K562 (cell line): ENCODE data around the gene NOX5. TPM values are rescaled to one million over a fixed set of nuclear protein-coding genes. Genes with fewer than 3 reads are reported as not detected.

Experiments
- CLOCK ChIP-seq: fragments of 250-450 bp; sonication (Bioruptor Pico); IDR thresholded peaks from 2 replicates; pipeline ENCODE4 v1.4.0; 2020; ENCODE audit warnings: mild to moderate bottlenecking, moderate library complexity, borderline replicate concordance
- CREB5 ChIP-seq: fragments of 250-450 bp; sonication (Bioruptor Pico); IDR thresholded peaks from 2 replicates; pipeline ENCODE4 v1.5.0; 2020; ENCODE audit warnings: mild to moderate bottlenecking
- HDAC6 ChIP-seq: IDR thresholded peaks from 2 replicates; pipeline ENCODE4 v1.6.1; 2012; ENCODE audit warnings: low read depth, mild to moderate bottlenecking, control low read depth, inconsistent platforms, low read length, moderate library complexity
- IFI16 ChIP-seq: fragments of 250-450 bp; sonication (Bioruptor Pico); IDR thresholded peaks from 2 replicates; pipeline ENCODE4 v2.1.2; 2022; ENCODE audit warnings: mild to moderate bottlenecking, inconsistent platforms
- KHSRP ChIP-seq: fragments of 450-650 bp; IDR thresholded peaks from 2 replicates; pipeline ENCODE4 v1.6.1; 2017
- RBBP5 ChIP-seq: fragments of 200-600 bp; sonication (generic); IDR thresholded peaks from 2 replicates; pipeline ENCODE4 v1.6.1; 2012; ENCODE audit warnings: borderline replicate concordance, mild to moderate bottlenecking, low read length, control low read depth, inconsistent platforms; ENCODE audit not compliant: insufficient read depth, poor library complexity, severe bottlenecking
- SIN3A ChIP-seq, 2 experiments: fragments of 150-350 bp in 1 of 2; IDR thresholded peaks; 2 replicates each; pipeline ENCODE4 v1.6.1; 2011 to 2016; ENCODE audit warnings: borderline replicate concordance in 2 of 2, low read depth in 2 of 2, low read length in 2 of 2, mild to moderate bottlenecking in 2 of 2, moderate library complexity in 2 of 2; ENCODE audit not compliant: control insufficient read depth in 1 of 2
- SUPT5H ChIP-seq: fragments of 450-650 bp; IDR thresholded peaks from 2 replicates; pipeline ENCODE4 v1.6.1; 2016
- TRIM25 ChIP-seq: fragments of 450-650 bp; IDR thresholded peaks from 2 replicates; pipeline ENCODE4 v1.7.0; 2016; ENCODE audit warnings: borderline replicate concordance
- ZKSCAN3 ChIP-seq: fragments of 250-450 bp; sonication (Bioruptor Pico); IDR thresholded peaks from 2 replicates; pipeline ENCODE4 v1.4.0; 2020
- polyA plus RNA-seq, 8 experiments: library from polyadenylated mRNA; depleted of rRNA in 4 of 8; stranded (reverse) in 5 of 8; unstranded in 3 of 8; fragments of >200 nt; fragmentation: Nextera tagmentation in 2 of 8; fragmentation: Illumina TruSeq in 1 of 8; extraction: Ambion mirVana in 2 of 8; extraction: Trizol in 1 of 8; gene quantifications; 2 replicates each; pipeline versions ENCODE4 v1.2.1 to v1.2.3, GENCODE V29; 2011 to 2014; ENCODE audit warnings: inconsistent platforms in 1 of 8, missing spikeins in 1 of 8
- total RNA-seq, 7 experiments: library from RNA; depleted of rRNA in 6 of 7; stranded (reverse); fragments of >200 nt in 6 of 7; fragmentation: Illumina TruSeq in 2 of 7; extraction: Trizol in 2 of 7; gene quantifications; 2 replicates each; pipeline versions ENCODE4 v1.2.1 to v1.2.3, GENCODE V29; 2011 to 2021; ENCODE audit warnings: low replicate concordance in 1 of 7

Gene NOX5
- total and polyA plus RNA-seq, 9 of the 15 experiments (the other 6 are each of a cell fraction or from before 2014, with no cell fraction given) = 0.01 TPM; not detected in 8

- TF ChIP-seq CLOCK (CRISPR knock-in tag) = no peak
- TF ChIP-seq ZKSCAN3 = no peak
- no peak for TF ChIP-seq TRIM25
- no peak for TF ChIP-seq CREB5 (CRISPR knock-in tag)
- no peak for TF ChIP-seq SUPT5H
- TF ChIP-seq SIN3A (IDR thresholded peaks at IDR 0.05; ENCODE audit: borderline replicate concordance in 2 of 2, control insufficient read depth in 1 of 2, low read depth in 2 of 2, low read length in 2 of 2) = no peak
- TF ChIP-seq HDAC6 = no peak
- no peak for TF ChIP-seq IFI16 (CRISPR knock-in tag)
- no peak for TF ChIP-seq RBBP5
- TF ChIP-seq KHSRP = no peak
Observed at GRCh38 chr15:69055251-69055650, 40.8 kb downstream of the NOX5 start (continued).
